ENCODE data around the gene TUNAR. TPM values are rescaled to one million over a fixed set of nuclear protein-coding genes. Genes with fewer than 3 reads are reported as not detected.

TUNAR gene
- total RNA-seq, 2 donors from 2014 or later: 0.07 to 0.11 TPM

DNA sequence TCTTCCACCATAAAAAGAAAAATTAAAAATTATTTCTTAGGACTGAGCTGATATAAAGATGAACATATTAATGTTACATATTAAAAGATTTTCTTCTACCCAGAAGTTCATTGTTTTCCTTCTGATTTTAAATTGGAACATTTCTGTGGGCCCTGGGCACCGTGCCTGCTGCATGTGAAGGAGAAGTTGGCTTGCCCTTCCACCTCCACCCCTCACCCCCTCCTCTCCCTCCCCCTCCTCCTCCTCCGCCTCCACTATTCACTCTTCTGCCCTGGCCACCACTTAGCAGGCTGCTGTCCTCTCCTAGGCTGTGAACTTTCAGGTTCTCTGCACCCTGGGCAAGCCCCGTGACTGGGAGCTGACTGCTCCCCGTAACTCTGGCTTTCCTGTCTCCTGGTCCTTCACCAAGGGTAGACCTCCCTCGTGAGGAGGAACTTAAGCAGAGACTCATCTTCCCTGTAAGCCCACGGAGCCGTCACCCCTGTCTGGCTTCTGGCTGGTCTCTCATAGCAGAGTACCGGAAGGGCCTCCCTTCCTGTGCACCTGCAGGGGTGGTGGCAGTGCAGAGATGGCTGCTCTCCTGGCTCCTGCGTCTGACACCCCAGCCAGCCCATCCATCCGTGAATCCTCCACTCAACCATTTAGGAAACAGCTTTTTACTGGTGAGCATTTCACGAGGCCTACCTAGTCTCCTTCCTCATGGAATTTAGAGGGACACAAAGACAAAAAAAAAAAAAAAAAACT is 12.8 kb downstream of the TUNAR start:
- Histone ChIP-seq H3K27ac (no peak overlapping the region), H3K4me1 (no peaks in the 10 kb centered on the region), H3K27me3 (no peaks in the 10 kb centered on the region), H3K36me3 (no peaks in the 10 kb centered on the region), H3K4me3 (no peak overlapping the region), H3K9ac (ENCODE audit: low read depth in 2 of 2, low read length in 2 of 2) (no peak overlapping the region), H3K9me3 (no peaks in the 10 kb centered on the region)
- DNase-seq: no peak
- TF ChIP-seq, protein P1, sequence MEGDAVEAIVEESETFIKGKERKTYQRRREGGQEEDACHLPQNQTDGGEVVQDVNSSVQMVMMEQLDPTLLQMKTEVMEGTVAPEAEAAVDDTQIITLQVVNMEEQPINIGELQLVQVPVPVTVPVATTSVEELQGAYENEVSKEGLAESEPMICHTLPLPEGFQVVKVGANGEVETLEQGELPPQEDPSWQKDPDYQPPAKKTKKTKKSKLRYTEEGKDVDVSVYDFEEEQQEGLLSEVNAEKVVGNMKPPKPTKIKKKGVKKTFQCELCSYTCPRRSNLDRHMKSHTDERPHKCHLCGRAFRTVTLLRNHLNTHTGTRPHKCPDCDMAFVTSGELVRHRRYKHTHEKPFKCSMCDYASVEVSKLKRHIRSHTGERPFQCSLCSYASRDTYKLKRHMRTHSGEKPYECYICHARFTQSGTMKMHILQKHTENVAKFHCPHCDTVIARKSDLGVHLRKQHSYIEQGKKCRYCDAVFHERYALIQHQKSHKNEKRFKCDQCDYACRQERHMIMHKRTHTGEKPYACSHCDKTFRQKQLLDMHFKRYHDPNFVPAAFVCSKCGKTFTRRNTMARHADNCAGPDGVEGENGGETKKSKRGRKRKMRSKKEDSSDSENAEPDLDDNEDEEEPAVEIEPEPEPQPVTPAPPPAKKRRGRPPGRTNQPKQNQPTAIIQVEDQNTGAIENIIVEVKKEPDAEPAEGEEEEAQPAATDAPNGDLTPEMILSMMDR (IDR thresholded peaks at IDR 0.05): no peak
- intact Hi-C loops (cut with DNase I): no loop called here

- H3K4me1 ChIP-seq: no peaks in the 10 kb centered on the region
- no peak overlapping the region for H3K4me3 ChIP-seq
- H3K9me3 ChIP-seq: no peaks in the 10 kb centered on the region
- no peaks in the 10 kb centered on the region for H3K36me3 ChIP-seq
- no peak for DNase-seq
- H3K9ac ChIP-seq (ENCODE audit: low read depth in 2 of 2, low read length in 2 of 2): no peak overlapping the region
- no peaks in the 10 kb centered on the region for H3K27me3 ChIP-seq
- H3K27ac ChIP-seq: no peak overlapping the region
- TF ChIP-seq, protein P1 (IDR thresholded peaks at IDR 0.05): no peak
- intact Hi-C loops (cut with DNase I): no loop called here
Observed at GRCh38 chr14:95891742-95892141, 15.1 kb downstream of the TUNAR start.

- H3K9me3 ChIP-seq: no peaks in the 10 kb centered on the region
- H3K4me1 ChIP-seq: no peaks in the 10 kb centered on the region
- intact Hi-C loops (cut with DNase I): no loop called here
- no peak overlapping the region for H3K4me3 ChIP-seq
- no peaks in the 10 kb centered on the region for H3K36me3 ChIP-seq
- TF ChIP-seq, protein P1 (IDR thresholded peaks at IDR 0.05): no peak
- H3K9ac ChIP-seq (ENCODE audit: low read depth in 2 of 2, low read length in 2 of 2): no peak overlapping the region
- no peak overlapping the region for H3K27ac ChIP-seq
- no peaks in the 10 kb centered on the region for H3K27me3 ChIP-seq
- DNase-seq: no peak
Observed at GRCh38 chr14:95892142-95892541, 15.5 kb downstream of the TUNAR start.

GRCh38 chr14:95895720-95896119 is 19.1 kb downstream of the TUNAR start:
- H3K4me3 ChIP-seq: no peak overlapping the region
- no peaks in the 10 kb centered on the region for H3K36me3 ChIP-seq
- no peak for DNase-seq
- intact Hi-C loops (cut with DNase I): no loop called here
- TF ChIP-seq, protein P1 (IDR thresholded peaks at IDR 0.05): no peak
- no peaks in the 10 kb centered on the region for H3K27me3 ChIP-seq
- H3K9ac ChIP-seq (ENCODE audit: low read depth in 2 of 2, low read length in 2 of 2): no peak overlapping the region
- H3K9me3 ChIP-seq: no peaks in the 10 kb centered on the region
- H3K4me1 ChIP-seq: no peaks in the 10 kb centered on the region
- H3K27ac ChIP-seq: no peak overlapping the region

DNA sequence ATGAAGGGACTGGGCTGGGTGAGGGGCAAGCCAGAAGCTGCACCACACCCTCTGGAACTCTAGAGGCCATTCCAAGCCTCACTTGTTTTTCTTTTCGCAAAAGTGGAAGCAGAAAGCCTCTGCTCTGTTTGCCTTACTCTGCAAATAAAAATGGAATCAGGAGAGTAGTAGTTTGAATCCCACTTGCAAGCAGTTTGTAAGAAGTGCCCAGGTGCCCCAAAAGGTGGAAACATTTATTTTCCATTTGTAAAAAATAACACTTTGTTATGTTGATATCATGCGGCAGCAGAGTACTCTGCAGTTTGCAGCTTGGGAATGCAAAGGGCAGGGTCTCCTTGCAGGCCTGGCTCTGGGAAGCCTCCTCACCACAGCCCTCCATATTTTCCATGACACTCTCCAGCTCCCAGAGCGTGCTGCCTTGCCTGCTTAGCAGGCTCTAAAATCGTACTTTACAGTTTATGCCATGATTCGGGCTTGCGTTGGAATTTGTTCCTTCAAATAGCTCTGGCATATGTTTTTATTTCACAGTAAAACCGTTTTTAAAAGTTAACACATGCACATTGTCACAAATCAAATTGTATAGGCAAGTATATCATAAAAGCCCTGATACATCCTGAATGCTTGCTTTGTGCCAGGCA is 20.0 kb downstream of the TUNAR start:
- Histone ChIP-seq H3K4me1 (no peaks in the 10 kb centered on the region), H3K36me3 (no peaks in the 10 kb centered on the region), H3K27ac (no peak overlapping the region), H3K27me3 (no peaks in the 10 kb centered on the region), H3K4me3 (no peak overlapping the region), H3K9me3 (no peaks in the 10 kb centered on the region), H3K9ac (ENCODE audit: low read depth in 2 of 2, low read length in 2 of 2) (no peak overlapping the region)
- intact Hi-C loops (cut with DNase I): no loop called here
- TF ChIP-seq, protein P1 (IDR thresholded peaks at IDR 0.05): no peak
- no peak for DNase-seq

Data from colonic mucosa (tissue), 4 donors.